KG1 (cell line): ENCODE data around the gene TFEB.

Experiments
- DNase-seq: peaks from one replicate; lab custom pipeline; 2025; lab: John Stamatoyannopoulos, UW

TFEB gene

DNA sequence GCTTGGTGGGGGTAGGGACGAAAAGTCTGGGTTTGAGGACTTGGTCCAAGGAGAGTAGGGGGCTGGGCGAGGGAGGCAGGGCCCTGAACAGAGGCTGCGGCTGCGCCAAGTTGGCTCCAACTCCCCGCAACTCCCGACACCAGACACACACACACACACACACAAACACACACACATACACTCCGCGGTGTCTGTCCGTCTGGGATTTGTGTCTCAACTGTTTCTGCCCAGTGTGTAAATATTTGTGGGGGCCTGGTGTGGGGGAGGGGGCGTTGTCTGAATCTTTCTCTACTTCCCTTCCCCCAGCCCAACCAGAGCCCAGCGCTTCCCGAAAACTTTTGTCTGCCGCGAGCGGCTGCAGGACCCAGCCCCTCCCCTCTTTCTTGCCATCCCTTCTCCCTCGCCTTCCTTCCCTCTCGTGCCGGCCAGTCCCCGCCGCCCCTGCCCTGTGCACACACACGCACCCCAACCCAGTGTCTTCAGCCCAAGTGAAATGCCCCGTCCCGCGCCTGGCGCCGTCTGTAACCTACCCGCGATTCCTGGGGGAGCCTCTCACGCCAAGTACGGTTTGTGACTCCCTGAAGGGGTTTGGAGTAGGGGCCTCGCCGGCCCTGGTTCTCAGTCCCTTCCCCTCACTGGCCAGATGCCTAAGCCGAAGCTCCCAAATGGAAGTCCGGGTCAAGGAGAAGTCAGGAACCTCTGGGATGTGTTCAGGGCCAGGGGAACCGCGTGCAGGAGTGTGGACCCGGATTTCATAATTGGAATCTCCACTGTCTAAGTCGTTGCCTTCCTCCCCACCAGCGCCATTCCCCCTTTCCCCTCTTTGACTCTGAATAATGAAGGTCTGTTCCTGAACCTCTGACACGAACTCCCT, 96.2 kb downstream of the TFEB start:
- DNase-seq = no peak

DNA sequence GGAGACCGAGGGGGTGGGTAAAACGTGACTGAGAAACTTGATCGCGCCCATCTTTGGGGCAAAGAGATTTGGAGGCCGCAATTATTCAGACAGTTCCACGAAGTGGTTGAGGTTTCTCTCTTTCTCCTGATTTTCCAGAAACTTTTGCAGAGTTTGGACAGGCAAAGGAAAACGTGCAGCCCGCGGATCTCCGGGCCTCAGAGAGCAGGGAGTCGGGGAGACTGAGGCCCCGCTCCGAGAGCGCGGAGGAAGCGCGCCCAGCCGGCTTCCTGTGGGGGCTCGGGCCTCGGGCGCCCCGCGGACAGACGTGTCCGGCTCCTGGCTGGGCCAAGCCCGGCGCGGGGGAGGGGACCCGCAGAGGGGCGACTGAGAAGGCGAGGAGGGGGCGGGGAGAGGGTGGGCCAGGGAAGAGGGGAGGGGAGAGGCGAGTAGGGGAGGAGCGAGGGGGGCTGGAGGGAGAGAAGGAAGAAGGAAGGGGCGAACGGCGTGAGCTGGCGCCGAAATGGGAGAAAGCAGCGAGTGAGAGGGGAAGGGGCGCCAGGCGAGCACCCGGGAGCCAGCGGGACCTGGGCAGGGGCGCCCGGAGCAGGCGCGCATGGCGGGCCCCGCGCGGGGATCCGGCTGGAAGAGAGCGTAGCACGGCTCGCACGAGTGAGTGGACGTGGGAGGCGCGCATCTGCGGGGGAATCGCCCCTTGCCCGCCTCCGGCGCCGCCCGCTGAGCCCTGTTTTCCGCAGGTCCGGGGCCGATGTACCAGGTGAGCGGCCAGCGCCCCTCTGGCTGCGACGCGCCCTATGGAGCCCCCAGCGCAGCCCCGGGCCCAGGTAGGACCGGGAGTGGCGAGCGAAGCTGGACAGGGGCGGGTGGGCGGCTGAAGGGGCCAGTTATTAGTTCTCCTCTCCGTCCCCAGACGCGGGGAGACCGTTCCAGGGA, 97.1 kb downstream of the TFEB start, which contains the start of gene MDFI:
Gene MDFI, plus strand, starts transcription at position 467 of the 933 bp plus-strand sequence. Its CDS starts 282 bp downstream, at position 749.
- no peak for DNase-seq

DNA sequence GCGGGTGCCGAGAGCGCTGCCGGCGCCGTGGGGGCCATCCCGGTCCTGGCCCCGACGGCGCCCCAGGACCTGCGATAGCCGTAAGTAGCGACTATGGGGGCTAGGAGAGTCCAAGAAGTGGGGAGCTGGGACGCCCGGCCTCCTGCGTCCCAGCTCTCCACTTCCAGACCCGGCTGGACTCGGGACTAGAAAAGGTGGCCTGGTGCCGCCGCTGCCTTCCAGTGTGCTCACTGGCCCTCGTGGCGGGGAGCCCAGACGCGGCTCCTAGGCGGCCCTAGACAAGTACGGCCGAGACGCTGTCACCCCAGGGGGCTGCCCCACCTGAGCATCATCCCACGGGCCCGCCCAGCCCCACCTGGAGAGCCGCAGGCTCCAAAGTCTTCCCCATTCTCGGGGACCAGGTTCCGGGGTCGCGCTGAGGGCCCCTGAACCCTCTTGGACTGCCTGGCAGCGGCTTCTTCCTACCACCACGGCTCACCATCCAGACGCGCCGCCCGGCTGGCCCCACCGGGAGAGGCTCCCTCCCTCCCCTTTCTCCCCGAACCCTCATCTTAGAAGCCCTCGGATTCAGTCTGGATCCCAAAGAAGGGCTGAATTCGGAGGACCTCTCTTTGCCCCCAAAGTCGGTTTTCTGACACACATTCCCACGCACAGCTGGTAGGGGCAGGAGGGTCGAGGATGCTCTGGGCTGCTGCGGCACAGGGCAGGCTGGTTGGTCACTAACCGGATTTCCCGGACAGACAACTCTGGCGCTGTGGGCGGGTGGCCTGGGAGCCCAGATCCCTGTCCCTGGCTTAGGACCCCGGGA, 98.0 kb downstream of the TFEB start:
- no peak for DNase-seq

DNA sequence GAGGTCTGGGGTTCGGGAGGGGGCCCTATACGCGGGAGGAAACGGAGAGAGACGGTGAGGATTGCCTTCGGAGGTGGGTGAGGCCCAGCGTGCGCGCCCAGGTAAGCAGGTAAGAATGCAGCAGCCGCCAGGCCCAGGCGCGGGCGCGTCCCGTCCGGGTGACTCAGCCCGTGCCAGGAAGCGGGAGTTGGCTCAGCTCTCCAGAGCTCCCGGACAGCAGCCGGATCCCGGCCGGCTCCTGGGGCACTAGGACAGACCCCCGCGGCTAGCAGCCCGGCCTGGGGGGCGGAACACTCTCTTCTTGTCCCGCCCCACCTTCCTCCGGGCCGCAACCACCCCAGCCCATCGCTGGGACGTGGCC, 98.6 kb downstream of the TFEB start:
- DNase-seq = no peak

DNA sequence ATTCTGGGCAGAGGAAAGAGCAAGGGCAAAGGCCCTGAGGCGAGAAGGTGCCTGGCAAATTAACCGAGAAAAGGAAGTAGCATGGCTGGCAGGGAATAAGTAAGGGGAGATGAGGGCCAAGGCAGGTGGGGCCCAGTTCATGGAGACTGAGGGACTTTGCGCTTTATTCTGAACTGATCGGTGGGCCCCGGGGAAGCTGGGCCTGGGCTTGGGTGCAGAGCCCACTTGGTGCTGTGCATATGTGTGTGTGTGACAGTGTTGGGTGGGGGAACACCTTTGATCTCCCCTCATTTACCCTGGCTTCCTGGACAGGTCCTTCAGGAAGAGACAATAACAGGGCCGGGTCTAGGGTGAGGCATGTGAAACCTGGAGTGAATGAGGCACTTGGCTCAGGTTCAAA, 100.0 kb downstream of the TFEB start:
- no peak for DNase-seq

DNA sequence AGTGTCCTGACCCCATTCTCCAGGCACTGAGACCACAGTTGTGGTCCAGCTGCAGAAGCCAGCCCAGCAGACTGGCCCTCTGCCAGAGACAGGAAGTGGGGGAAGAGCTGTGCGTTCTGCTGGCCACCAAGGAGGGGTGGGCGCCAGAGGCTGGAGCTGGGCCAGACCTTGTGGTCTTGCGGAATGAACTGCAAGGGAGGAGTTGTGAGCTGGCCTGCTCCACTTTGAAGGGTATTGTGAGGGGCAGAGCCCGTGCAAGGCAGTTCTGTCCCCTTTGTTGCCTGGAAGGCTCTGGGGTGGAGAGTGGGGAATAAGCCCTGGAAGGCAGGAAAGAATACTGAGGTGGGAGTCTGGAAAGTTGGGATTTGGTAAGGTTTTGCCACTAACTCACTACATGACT, 100.8 kb downstream of the TFEB start:
- no peak for DNase-seq
